Measurements from ENCODE around the gene SYNDIG1. TPM values are rescaled to one million over a fixed set of nuclear protein-coding genes. Genes with fewer than 3 reads are reported as not detected.

SYNDIG1 gene
- total and polyA plus RNA-seq, 9 of the 15 experiments (the other 6 are each of a cell fraction or from before 2014, with no cell fraction given), result not detected

DNA sequence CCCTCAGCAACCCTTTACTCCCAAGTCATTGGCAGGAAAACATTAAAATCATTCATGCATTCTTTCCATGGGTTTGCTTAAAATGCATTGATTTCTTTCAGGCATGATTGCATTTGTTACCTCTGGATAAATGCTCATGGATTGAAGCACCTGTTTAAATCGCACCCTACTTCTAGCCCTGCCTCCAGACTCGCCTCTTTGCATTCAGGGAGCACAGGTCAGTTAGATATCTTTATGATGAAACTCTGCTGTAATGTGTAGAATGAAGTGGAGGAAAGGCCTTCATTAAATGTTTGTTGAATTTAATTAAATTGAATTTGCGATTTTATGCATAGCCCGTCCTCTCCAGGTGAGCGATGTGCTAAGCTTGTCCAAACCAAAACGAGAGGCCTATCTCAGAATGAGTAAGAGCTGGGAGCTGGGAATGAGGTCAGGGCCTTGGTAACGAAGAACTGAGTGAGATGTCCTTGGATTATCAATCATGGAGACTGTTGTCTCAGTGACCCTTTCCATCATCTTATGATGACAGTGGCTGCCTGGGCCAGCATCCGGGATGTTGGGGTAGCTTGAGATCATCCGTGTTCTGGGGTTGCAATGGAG lies 210.1 kb downstream of the SYNDIG1 start:
- H3K27me3 ChIP-seq (ENCODE audit: control insufficient read depth in 2 of 2, insufficient read depth in 2 of 2, low read length in 2 of 2), result peaks cover 0 to 7% of the 10 kb centered on the region in 2 experiments; a peak in 2 of 5 replicates
- no peak overlapping the region for H2AFZ ChIP-seq (ENCODE audit: low read depth, low read length)
- in situ Hi-C loops (cut with MboI), result no loop called here
- FAIRE-seq (no peak), ATAC-seq (no peak), DNase-seq (ENCODE audit: extremely low read depth in 1 of 4, low spot score in 3 of 4) (no peak)
- no peaks in the 10 kb centered on the region for H3K36me3 ChIP-seq (ENCODE audit: control insufficient read depth, insufficient read depth, low read length)
- no TSS peak for BruUV-seq (replicated peaks)
- no peak overlapping the region for H3K27ac ChIP-seq (ENCODE audit: extremely low read depth, low read depth, low read length)
- H4K20me1 ChIP-seq (replicated peaks; ENCODE audit: control insufficient read depth, insufficient read depth, low read length), result no peaks in the 10 kb centered on the region
- H3K9ac ChIP-seq (ENCODE audit: insufficient read depth in 1 of 2, low read depth in 2 of 2, low read length in 2 of 2), result no peak overlapping the region
- POLR2A ChIA-PET, result interaction anchor here (1.0 kb wide), 1 partner anchor 14 kb away, joined by 4 read pairs; no protein-coding TSS in a partner anchor
- TF ChIP-seq ZNF668 (CRISPR knock-in tag; IDR thresholded peaks at IDR 0.05) (no peak), ZNF324 (CRISPR knock-in tag; IDR thresholded peaks at IDR 0.05) (no peak), ELF1 (tag; IDR thresholded peaks at IDR 0.05) (no peak), PHTF2 (CRISPR knock-in tag; IDR thresholded peaks at IDR 0.05) (no peak)
- TF ChIP-seq, protein P1, sequence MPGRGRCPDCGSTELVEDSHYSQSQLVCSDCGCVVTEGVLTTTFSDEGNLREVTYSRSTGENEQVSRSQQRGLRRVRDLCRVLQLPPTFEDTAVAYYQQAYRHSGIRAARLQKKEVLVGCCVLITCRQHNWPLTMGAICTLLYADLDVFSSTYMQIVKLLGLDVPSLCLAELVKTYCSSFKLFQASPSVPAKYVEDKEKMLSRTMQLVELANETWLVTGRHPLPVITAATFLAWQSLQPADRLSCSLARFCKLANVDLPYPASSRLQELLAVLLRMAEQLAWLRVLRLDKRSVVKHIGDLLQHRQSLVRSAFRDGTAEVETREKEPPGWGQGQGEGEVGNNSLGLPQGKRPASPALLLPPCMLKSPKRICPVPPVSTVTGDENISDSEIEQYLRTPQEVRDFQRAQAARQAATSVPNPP (IDR thresholded peaks at IDR 0.05; ENCODE audit: borderline replicate concordance, insufficient read depth, insufficient read length), result no peak
- 1% methylated on average over 9 of the region's 9 CpGs for WGBS (ENCODE audit: insufficient coverage, low coverage, missing lambda C conversion rate)
- H3K4me1 ChIP-seq (replicated peaks in 1 of 2; ENCODE audit: control insufficient read depth in 2 of 2, insufficient read depth in 2 of 2, low read length in 2 of 2), result no peaks in the 10 kb centered on the region; a peak in 1 of 5 replicates
- no peak overlapping the region for H3K4me2 ChIP-seq (ENCODE audit: insufficient read depth, low read length)
- no peaks in the 10 kb centered on the region for H3K9me3 ChIP-seq (replicated peaks; ENCODE audit: control insufficient read depth, insufficient read depth, low read depth, low read length)
- intact Hi-C loops (cut with micrococcal nuclease), result no loop called here
- no peaks in the 10 kb centered on the region for H3K9me1 ChIP-seq (ENCODE audit: control insufficient read depth, insufficient read depth, low read length)
- CTCF ChIA-PET (ENCODE audit: low intra/inter-chr PET ratio), result no interaction called here
- H3K79me2 ChIP-seq (ENCODE audit: control insufficient read depth, insufficient read depth, low read length), result no peaks in the 10 kb centered on the region
- no peak overlapping the region for H3K4me3 ChIP-seq
